Activated CD4-positive, alpha-beta T cell treated with anti-CD3 and anti-CD28 coated beads for 48 hours (primary cell): ENCODE results near the gene VWA1.
"Not testable (repeated sequence)": the region's sequence is repeated elsewhere in the genome, so short reads cannot be mapped to it uniquely, and the experiment has no call there.

Source experiments
- DNase-seq: peaks from one replicate; pipeline ENCODE4 v3.0.0-alpha.2; 2020

The VWA1 gene

GRCh38 chr1:1437033-1437903 lies 1.8 kb downstream of the VWA1 start:
- DNase-seq, result no peak

- DNase-seq, result no peak
These were observed 2.5 kb downstream of the VWA1 start for GRCh38 chr1:1437904-1438376.

DNA sequence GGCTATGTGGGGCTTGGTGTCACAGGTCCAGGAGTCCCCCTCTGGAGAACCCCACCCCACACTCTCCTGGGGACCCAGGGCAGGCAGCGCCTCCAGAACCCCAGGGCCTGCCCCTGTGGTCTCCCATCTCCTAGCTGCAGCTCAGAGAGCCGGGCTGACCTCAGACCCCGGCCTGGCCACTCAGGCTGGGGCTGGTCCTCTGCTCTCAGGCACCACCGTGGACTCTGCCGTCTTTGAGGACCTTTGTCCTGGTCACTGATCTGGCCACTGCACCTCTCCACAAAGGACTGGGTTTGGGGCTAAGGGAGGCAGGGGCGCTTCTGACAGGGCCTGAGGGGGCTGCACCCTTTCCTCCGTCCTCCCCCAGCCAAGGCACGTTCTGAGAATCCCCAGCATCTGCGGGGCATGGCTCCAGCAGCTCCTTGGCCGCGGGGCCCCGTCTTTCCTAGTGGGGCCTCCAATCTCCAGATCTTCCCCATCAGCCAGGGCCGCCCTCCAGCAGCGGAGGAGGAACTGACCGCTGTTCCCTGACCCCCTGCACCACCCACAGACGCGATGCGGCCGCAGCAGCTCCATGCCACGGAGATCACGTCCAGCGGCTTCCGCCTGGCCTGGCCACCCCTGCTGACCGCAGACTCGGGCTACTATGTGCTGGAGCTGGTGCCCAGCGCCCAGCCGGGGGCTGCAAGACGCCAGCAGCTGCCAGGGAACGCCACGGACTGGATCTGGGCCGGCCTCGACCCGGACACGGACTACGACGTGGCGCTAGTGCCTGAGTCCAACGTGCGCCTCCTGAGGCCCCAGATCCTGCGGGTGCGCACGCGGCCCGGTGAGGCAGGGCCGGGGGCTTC lies 3.3 kb downstream of the VWA1 start:
- no peak for DNase-seq

DNA sequence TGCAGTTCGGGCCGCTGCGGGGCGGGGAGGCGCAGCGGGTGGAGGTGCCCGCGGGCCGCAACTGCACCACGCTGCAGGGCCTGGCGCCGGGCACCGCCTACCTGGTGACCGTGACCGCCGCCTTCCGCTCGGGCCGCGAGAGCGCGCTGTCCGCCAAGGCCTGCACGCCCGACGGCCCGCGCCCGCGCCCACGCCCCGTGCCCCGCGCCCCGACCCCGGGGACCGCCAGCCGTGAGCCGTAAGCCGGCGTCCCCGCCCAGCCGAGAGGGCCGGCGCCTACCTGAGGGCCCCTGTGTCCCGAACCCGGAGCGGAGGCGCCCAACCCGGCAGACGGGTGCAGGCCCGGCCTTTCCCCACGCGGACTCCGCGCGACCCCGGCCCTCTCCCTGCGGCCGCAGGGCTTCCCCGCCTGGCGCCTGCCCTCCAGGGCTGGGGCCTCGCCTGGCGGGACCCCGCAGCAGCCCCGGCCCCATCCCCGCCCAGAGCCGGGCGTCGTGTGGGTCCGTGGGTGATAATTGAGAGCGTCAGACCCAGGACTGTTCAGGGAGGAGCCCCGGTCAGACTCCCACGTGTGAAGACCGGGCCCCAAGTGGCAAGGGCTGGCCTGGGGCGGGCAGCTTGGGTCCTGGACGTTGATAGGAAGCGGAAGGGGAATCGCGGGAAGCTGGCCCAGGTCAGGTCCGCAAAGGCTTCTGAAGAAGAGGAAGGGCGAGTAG lies 4.2 kb downstream of the VWA1 start:
- DNase-seq, result no peak

DNA sequence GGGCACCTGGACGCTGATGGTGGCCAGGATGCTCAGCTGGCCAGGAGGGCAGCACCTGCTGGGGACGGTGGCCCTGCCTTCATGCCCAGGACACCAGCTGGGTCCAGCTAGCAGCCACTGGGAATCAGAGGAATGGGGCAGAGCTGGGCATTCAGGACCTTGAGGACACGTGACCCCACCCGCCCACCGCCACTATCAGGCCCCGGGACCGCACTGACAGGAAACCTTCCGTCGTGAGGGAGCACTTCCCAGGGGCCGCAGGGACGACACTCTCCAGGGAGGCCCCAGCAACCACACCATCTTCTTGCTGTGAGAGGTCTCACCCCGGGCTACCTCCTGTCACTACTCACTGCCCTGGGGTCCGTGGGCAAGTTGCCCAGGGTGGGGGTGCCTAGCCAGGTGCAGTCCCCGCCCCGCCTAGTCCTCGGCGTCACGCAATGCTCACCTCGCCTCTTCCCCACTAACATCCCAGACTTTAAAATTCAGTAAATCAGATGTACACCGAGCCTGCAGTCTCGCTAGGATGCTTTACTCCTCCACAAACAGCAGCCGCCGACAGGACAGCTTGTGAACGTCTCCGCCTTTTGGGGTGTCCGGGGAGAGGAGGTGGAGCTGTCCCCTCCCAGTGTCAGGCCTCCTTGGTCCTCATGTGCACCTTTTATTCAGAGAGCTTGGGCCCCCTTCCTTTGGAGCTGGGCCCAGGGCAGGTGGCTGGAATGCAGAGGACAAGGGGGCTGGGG lies 4.9 kb downstream of the VWA1 start:
- no peak for DNase-seq

GRCh38 chr1:1441002-1441888 lies 5.8 kb downstream of the VWA1 start:
- DNase-seq, result peak; percentile 76

- no peak for DNase-seq
These were observed 6.7 kb downstream of the VWA1 start for GRCh38 chr1:1442069-1442770.

- not testable (repeated sequence) for DNase-seq
These were observed 11.1 kb downstream of the VWA1 start for GRCh38 chr1:1446631-1447030.

- no peak for DNase-seq
These were observed 13.7 kb downstream of the VWA1 start, which contains the start of gene ATAD3C for GRCh38 chr1:1449099-1449739. TSS of gene ATAD3C (plus strand) at chr1:1449689. CDS start at chr1:1450684, 995 bp downstream.

DNA sequence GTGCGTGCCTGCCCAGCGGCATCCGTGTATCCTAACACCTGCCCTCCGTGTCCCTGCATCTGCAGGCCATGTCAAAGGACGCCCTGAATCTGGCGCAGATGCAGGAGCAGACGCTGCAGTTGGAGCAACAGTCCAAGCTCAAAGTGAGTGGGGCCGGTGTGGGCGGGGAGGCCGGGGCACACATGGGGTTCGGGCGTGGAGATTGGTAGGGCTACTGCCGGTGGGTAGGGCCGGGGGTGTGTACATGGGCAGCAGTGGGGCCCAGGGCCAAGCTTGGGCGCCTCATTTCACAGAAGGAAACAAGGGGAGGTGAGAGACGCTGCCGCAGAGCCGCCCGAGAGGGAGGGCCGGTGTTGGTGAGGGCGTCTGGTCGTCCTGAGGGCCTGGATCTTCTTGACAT lies 15.1 kb downstream of the VWA1 start:
- not testable (repeated sequence) for DNase-seq

GRCh38 chr1:1451696-1452364 lies 16.3 kb downstream of the VWA1 start:
- DNase-seq, result no peak

- not testable (repeated sequence) for DNase-seq
These were observed 16.9 kb downstream of the VWA1 start for GRCh38 chr1:1452365-1452739.

DNA sequence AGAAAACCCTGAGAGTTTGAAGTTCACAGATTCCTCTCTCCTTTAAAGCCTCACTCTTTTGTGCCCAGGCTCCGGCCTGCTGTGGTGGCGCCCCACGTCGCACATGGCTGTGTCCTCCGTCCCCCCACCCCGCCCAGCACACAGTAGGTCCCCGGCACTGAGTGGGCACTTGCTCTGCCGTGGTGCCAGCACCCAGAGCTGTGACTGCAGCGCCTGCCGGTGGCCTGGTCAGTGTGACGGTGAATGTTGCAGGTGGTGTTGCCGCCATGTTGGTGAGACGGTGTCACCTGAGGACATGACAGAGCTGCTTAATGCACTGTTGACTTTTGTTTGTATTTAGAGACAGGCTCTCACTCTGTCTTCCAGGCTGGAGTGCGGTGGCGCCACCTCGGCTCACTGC lies 17.4 kb downstream of the VWA1 start:
- no peak for DNase-seq

- not testable (repeated sequence) for DNase-seq
These were observed 19.0 kb downstream of the VWA1 start for GRCh38 chr1:1454286-1455056.

DNA sequence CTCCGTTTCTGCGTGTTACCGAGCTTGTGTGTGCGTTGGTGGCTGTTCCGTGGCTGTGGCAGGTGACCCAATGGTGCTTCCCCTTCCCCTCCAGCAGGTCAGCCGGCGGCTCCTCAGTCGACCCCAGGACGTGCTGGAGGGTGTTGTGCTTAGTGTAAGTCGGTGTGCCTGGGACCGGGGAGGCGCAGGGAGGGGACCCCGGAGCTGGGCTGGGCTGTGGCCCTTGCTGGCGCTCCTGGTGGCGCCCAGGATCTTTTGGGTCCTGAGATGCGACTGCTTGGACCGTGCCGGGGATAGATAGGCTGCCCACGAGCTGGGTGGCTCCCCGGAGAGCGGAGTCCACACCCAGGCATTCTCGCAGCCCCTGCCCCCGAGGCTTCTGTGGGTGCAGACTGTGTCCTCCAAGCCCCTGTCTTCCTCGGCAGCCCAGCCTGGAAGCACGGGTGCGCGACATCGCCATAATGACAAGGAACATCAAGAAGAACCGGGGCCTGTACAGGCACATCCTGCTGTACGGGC lies 19.9 kb downstream of the VWA1 start:
- DNase-seq, result no peak

DNA sequence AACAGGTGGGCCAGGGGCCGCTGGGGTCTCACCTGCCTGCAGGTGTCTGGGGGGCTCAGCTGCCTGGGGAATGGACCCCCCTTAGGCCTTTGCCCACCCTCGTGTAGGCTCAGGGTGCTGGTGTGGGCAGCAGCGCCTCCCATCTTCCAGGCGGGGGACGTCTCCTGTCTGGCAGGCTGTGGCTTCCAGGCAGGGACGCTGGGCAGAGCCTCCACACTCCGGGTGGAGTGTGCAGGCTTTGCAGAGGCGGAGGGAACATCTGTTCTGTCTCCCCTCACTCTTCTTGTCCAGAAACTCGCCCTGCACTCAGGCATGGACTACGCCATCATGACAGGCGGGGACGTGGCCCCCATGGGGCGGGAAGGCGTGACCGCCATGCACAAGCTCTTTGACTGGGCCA lies 20.4 kb downstream of the VWA1 start:
- DNase-seq, result not testable (repeated sequence)

- not testable (repeated sequence) for DNase-seq
These were observed 21.3 kb downstream of the VWA1 start for GRCh38 chr1:1456683-1457255.

DNA sequence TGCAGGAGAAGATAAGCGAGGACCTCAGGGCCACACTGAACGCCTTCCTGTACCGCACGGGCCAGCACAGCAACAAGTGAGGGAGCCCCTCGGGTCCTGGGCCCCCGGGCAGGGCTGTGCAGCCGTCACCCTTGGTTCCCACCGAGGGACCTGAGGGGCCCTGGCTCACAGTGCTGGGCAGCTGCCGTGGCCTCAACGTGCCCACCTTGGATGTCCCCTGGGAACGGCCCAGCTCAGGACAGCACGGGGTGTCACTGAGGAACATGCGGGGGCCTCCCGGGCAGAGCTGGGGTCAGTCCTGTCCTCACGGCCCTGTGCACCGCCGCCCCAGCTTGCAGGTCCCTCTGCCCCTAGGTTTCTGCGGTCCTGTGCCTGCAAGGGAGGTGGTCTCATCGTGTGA lies 23.7 kb downstream of the VWA1 start:
- DNase-seq, result not testable (repeated sequence)
